Gastrocnemius medialis (tissue), 4 donors: Measurements from ENCODE around the gene SLK. TPM values are rescaled to one million over a fixed set of nuclear protein-coding genes. Genes with fewer than 3 reads are reported as not detected.

Source experiments
- ATAC-seq, 2 donors: fragments of 150-250 bp; one replicate each; pipeline ENCODE4 v1.9.1; 2016
- DNase-seq, 2 donors: peaks; one replicate each; pipeline ENCODE4 v3.0.0-alpha.2; 2019
- H3K27ac ChIP-seq, 4 donors: fragments of 200-600 bp; sonication (generic); 1 replicate in 1 of 4; 2 replicates in 3 of 4; pipeline ENCODE4 v1.5.1; 2016 to 2018; ENCODE audit warnings: mild to moderate bottlenecking in 2 of 4, moderate library complexity in 1 of 4
- H3K27me3 ChIP-seq, 3 donors: fragments of 200-600 bp; sonication (generic) in 2 of 3; 1 replicate in 1 of 3; 2 replicates in 2 of 3; pipeline versions ENCODE4 v1.5.1 to v1.6.0; 2016 to 2019; ENCODE audit warnings: mild to moderate bottlenecking in 1 of 3, moderate library complexity in 1 of 3
- H3K36me3 ChIP-seq, 2 donors: fragments of 200-600 bp; sonication (generic) in 1 of 2; one replicate each; pipeline ENCODE4 v1.5.1; 2017 to 2018
- H3K4me1 ChIP-seq, 2 donors: fragments of 200-600 bp; sonication (generic) in 1 of 2; one replicate each; pipeline ENCODE4 v1.5.1; 2016 to 2017; ENCODE audit warnings: mild to moderate bottlenecking in 2 of 2
- H3K4me3 ChIP-seq, 4 donors: fragments of 200-600 bp; sonication (generic) in 3 of 4; 1 replicate in 1 of 4; 2 replicates in 3 of 4; pipeline ENCODE4 v1.5.1; 2016 to 2019; ENCODE audit warnings: mild to moderate bottlenecking in 2 of 4
- H3K9me3 ChIP-seq, 3 donors: fragments of 200-600 bp; sonication (generic) in 2 of 3; 1 replicate in 1 of 3; 2 replicates in 2 of 3; pipeline ENCODE4 v1.5.1; 2016 to 2019
- CTCF ChIP-seq, 5 experiments: fragments of 450-650 bp in 3 of 5; fragments of 200-600 bp in 2 of 5; sonication (generic) in 2 of 5; IDR thresholded peaks in 4 of 5; conservative IDR thresholded peaks in 1 of 5; 1 replicate in 4 of 5; 2 replicates in 1 of 5; pipeline ENCODE4 v1.5.1; 2016 to 2019; ENCODE audit warnings: antibody characterized with exemption in 5 of 5, mild to moderate bottlenecking in 3 of 5, moderate library complexity in 3 of 5
- POLR2A ChIP-seq, 2 donors: fragments of 450-650 bp; IDR thresholded peaks; one replicate each; pipeline ENCODE4 v1.6.1; 2017; ENCODE audit warnings: antibody characterized with exemption in 2 of 2, mild to moderate bottlenecking in 2 of 2, moderate library complexity in 2 of 2
- in situ Hi-C, 4 donors: fragments of 200-750 bp; cut with MboI; loops; one replicate each; pipeline versions ENCODE4 v1.15.0 to v1.8.0; 2017; ENCODE audit warnings: low sequenced_read_pairs in 4 of 4
- intact Hi-C: fragments of 100-400 bp; cut with DNase I; formaldehyde crosslinking; loops from one replicate; pipeline ENCODE4 v1.15.1; 2023; ENCODE audit warnings: low total_unique reads
- total RNA-seq, 4 donors: library from RNA; depleted of rRNA; stranded (reverse); fragments of >200 nt; gene quantifications; one replicate each; pipeline versions ENCODE4 v1.1.0 to v1.2.3, GENCODE V29; 2016

Gene SLK
- total RNA-seq, 4 donors from 2014 or later, result 43.3 to 53.3 (median 49.8) TPM

- Histone ChIP-seq H3K27me3 (no peaks in the 10 kb centered on the region), H3K4me1 (peaks cover 22 to 30% of the 10 kb centered on the region in 2 donors), H3K36me3 (no peaks in the 10 kb centered on the region), H3K9me3 (no peaks in the 10 kb centered on the region), H3K4me3 (no peak overlapping the region), H3K27ac (no peak overlapping the region)
- in situ Hi-C loops (loop anchor here in 1 of 4 donors (25.0 kb wide), 1 partner anchor 95 kb away; no protein-coding TSS in a partner anchor), intact Hi-C loops (no loop called here)
- TF ChIP-seq POLR2A (IDR thresholded peaks at IDR 0.05), result no peak
- TF ChIP-seq CTCF (IDR thresholded peaks at IDR 0.05 in 4 of 5, conservative IDR thresholded peaks at IDR 0.05 in 1 of 5), result peak in 1 of 5 experiments; percentile 34
- DNase-seq, result no peak
- ATAC-seq, result no peak
These were observed 15.7 kb downstream of the SLK start for GRCh38 chr10:103982639-103983038.

- TF ChIP-seq CTCF (IDR thresholded peaks at IDR 0.05 in 4 of 5, conservative IDR thresholded peaks at IDR 0.05 in 1 of 5), result no peak
- TF ChIP-seq POLR2A (IDR thresholded peaks at IDR 0.05), result no peak
These were observed 16.5 kb downstream of the SLK start for GRCh38 chr10:103983367-103983911.

GRCh38 chr10:103985726-103986125 lies 18.8 kb downstream of the SLK start:
- intact Hi-C loops (no loop called here), in situ Hi-C loops (loop anchor here in 1 of 4 donors (25.0 kb wide), 1 partner anchor 98 kb away; no protein-coding TSS in a partner anchor)
- Histone ChIP-seq H3K4me3 (no peak overlapping the region), H3K9me3 (no peaks in the 10 kb centered on the region), H3K4me1 (peaks cover 24 to 38% of the 10 kb centered on the region in 2 donors), H3K36me3 (no peaks in the 10 kb centered on the region), H3K27ac (no peak overlapping the region), H3K27me3 (no peaks in the 10 kb centered on the region)
- DNase-seq (no peak), ATAC-seq (no peak)
- TF ChIP-seq POLR2A (IDR thresholded peaks at IDR 0.05) (no peak), CTCF (IDR thresholded peaks at IDR 0.05 in 4 of 5, conservative IDR thresholded peaks at IDR 0.05 in 1 of 5) (no peak)

More at GRCh38 chr10:103983367-103983911, 16.5 kb downstream of the SLK start:
- intact Hi-C loops (no loop called here), in situ Hi-C loops (loop anchor here in 1 of 4 donors (25.0 kb wide), 1 partner anchor 96 kb away; no protein-coding TSS in a partner anchor)
- Histone ChIP-seq H3K4me3 (no peak overlapping the region), H3K36me3 (no peaks in the 10 kb centered on the region), H3K27ac (no peak overlapping the region), H3K4me1 (peaks cover 29 to 32% of the 10 kb centered on the region in 2 donors), H3K9me3 (no peaks in the 10 kb centered on the region), H3K27me3 (no peaks in the 10 kb centered on the region)
- ATAC-seq (no peak), DNase-seq (no peak)

GRCh38 chr10:103986360-103986759 lies 19.4 kb downstream of the SLK start:
- H3K4me3 ChIP-seq, result no peak overlapping the region
- H3K27me3 ChIP-seq, result no peaks in the 10 kb centered on the region
- H3K9me3 ChIP-seq, result no peaks in the 10 kb centered on the region
- no peaks in the 10 kb centered on the region for H3K36me3 ChIP-seq
- ATAC-seq (no peak), DNase-seq (no peak)
- TF ChIP-seq POLR2A (IDR thresholded peaks at IDR 0.05), result no peak
- no peak for TF ChIP-seq CTCF (IDR thresholded peaks at IDR 0.05 in 4 of 5, conservative IDR thresholded peaks at IDR 0.05 in 1 of 5)
- H3K4me1 ChIP-seq, result peaks cover 24 to 38% of the 10 kb centered on the region in 2 donors
- H3K27ac ChIP-seq, result no peak overlapping the region
- in situ Hi-C loops (loop anchor here in 1 of 4 donors (25.0 kb wide), 1 partner anchor 99 kb away; no protein-coding TSS in a partner anchor), intact Hi-C loops (no loop called here)
